ENCODE measurements around the gene MYO3B.

MYO3B gene

DNA sequence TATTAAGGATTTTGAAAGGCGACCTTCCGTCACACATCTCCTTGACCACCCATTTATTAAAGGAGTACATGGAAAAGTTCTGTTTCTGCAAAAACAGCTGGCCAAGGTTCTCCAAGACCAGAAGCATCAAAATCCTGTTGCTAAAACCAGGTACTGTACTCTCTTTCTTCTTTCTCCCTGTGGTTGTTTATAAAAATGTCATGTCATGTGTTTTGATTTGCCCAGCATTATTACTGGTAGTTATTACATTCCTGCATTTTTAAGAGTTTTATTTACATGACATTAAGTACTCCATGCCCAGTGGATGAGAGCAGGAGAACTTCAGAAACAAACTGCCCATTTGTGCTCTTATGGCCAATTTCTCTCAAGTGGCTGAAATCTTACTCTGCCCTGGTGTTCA is 191.3 kb downstream of the MYO3B start:
- TF ChIP-seq FOXP2 (optimal IDR thresholded peaks at IDR 0.05; ENCODE audit: borderline replicate concordance, extremely low read depth, extremely low read length, insufficient read depth) (no peak), POLR2AphosphoS5 (IDR thresholded peaks at IDR 0.05; ENCODE audit: low read depth, low read length) (no peak)

DNA sequence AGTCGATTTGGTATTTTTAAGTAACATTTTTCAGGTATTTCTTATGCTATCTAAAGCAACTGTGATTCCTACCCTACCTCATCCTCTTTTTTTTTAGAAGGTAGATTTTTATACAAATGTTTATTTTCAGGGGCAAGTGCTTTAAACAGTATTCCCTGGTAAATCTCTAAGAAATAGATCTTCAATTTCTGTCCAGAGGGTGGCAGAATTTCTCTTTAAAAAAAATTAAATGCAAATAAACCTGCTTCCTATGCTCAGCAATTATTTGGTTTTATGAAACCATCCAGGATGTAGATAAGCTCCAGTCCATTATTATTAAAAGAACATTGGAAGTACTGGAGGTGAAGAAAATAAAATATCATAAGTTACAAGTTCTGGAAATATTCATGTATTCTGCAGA is 191.9 kb downstream of the MYO3B start:
- TF ChIP-seq REST (IDR thresholded peaks at IDR 0.05; ENCODE audit: insufficient read depth in 1 of 2, low read depth in 2 of 2, low read length in 2 of 2) (no peak), POLR2AphosphoS5 (IDR thresholded peaks at IDR 0.05; ENCODE audit: low read depth, low read length) (no peak), FOXP2 (optimal IDR thresholded peaks at IDR 0.05; ENCODE audit: borderline replicate concordance, extremely low read depth, extremely low read length, insufficient read depth) (no peak), TAF1 (IDR thresholded peaks at IDR 0.05; ENCODE audit: borderline replicate concordance, insufficient read depth, low read length) (no peak), SIN3A (IDR thresholded peaks at IDR 0.05; ENCODE audit: borderline replicate concordance, insufficient read depth, low read length) (no peak)

GRCh38 chr2:170371231-170371998 is 193.5 kb downstream of the MYO3B start:
- TF ChIP-seq FOXP2 (optimal IDR thresholded peaks at IDR 0.05; ENCODE audit: borderline replicate concordance, extremely low read depth, extremely low read length, insufficient read depth): no peak
- TF ChIP-seq TAF1 (IDR thresholded peaks at IDR 0.05; ENCODE audit: borderline replicate concordance, insufficient read depth, low read length): no peak

DNA sequence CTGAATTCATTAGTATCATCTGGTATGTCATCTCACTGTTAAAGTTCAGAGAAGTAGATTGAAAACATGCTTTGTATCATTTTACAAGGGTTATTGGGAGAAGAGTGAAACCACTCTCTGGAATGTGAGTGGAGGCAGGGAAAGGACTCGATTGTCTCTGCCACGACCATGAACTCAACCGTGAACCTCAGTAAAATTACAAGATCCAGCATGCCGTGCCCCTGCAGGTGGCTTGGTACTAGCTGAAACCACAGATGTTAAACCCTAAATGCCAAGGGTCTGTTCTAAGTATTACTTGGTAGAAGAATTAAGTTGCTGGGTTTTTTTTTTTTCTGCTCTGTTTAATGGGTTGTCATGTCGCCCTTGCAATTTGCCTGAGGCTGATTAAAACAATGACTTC is 197.2 kb downstream of the MYO3B start:
- TF ChIP-seq SIN3A (IDR thresholded peaks at IDR 0.05; ENCODE audit: borderline replicate concordance, insufficient read depth, low read length) (no peak), TAF1 (IDR thresholded peaks at IDR 0.05; ENCODE audit: borderline replicate concordance, insufficient read depth, low read length) (no peak), FOXP2 (optimal IDR thresholded peaks at IDR 0.05; ENCODE audit: borderline replicate concordance, extremely low read depth, extremely low read length, insufficient read depth) (no peak), POLR2AphosphoS5 (IDR thresholded peaks at IDR 0.05; ENCODE audit: low read depth, low read length) (no peak), REST (IDR thresholded peaks at IDR 0.05; ENCODE audit: insufficient read depth in 1 of 2, low read depth in 2 of 2, low read length in 2 of 2) (no peak)

DNA sequence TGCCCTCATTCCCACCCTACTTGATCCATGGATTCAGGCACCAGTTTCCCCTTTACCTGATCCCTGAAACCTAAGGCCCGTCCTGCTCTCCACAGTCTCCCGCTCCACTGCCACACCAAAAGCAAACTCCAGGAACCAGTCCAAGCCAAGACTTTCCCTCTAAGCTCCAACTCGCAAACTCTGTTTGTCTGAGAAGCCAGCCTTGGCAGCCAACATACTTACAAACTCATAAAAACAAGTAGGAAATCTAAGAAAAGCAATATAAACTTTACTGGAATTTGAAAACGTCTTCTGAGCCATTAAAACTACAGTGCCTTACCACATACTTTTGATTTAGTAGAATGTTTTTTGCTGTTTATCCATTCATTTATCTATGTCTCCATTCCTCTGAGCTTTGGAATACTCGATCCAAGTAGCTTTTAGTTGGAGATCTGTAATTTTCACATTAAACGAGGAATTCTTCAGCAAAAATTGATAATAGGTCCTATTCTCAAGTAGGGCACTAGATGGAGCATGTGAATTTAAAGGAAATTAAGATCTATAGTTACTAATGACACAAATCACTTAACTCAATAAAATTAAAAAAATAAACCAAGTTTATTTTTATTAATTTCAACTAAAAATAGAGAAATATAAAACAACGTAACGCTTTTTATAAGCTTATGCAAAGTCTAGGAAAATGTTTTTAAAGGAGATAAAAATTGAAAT is 199.7 kb downstream of the MYO3B start:
- TF ChIP-seq SIN3A (IDR thresholded peaks at IDR 0.05; ENCODE audit: borderline replicate concordance, insufficient read depth, low read length): no peak

DNA sequence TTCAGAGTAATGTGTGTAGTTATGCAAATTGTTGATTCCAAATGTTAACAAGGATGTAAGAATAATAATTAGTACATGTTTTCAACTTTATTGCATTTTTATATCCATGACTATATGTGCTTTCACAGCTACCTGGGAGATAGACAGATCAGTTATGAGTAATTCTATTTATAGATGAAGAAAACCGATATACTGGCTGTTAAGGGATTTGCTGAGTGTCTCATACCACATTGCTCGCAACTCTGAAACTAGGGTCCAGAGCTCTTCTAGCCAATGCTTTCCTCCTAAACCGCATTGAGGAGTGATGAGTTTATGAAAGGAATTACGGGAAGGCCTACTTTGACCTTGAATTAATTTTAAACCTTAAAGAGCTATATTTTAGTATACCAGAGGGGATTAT is 202.3 kb downstream of the MYO3B start:
- TF ChIP-seq TAF1 (IDR thresholded peaks at IDR 0.05; ENCODE audit: borderline replicate concordance, insufficient read depth, low read length): no peak
- no peak for TF ChIP-seq REST (IDR thresholded peaks at IDR 0.05; ENCODE audit: insufficient read depth in 1 of 2, low read depth in 2 of 2, low read length in 2 of 2)
- TF ChIP-seq POLR2AphosphoS5 (IDR thresholded peaks at IDR 0.05; ENCODE audit: low read depth, low read length): no peak
- no peak for TF ChIP-seq FOXP2 (optimal IDR thresholded peaks at IDR 0.05; ENCODE audit: borderline replicate concordance, extremely low read depth, extremely low read length, insufficient read depth)
- no peak for TF ChIP-seq SIN3A (IDR thresholded peaks at IDR 0.05; ENCODE audit: borderline replicate concordance, insufficient read depth, low read length)
